HG02610 (cell line): ENCODE results near the gene SEMA6C.
"Not testable (repeated sequence)": the region's sequence is repeated elsewhere in the genome, so short reads cannot be mapped to it uniquely, and the experiment has no call there.

Source experiments
- ATAC-seq: cut with Tn5 transposase; IDR thresholded peaks from one replicate; pipeline ENCODE4 v1.9.1; 2021; ENCODE audit warnings: mild to moderate bottlenecking, moderate library complexity; ENCODE audit not compliant: unreplicated experiment

SEMA6C gene

DNA sequence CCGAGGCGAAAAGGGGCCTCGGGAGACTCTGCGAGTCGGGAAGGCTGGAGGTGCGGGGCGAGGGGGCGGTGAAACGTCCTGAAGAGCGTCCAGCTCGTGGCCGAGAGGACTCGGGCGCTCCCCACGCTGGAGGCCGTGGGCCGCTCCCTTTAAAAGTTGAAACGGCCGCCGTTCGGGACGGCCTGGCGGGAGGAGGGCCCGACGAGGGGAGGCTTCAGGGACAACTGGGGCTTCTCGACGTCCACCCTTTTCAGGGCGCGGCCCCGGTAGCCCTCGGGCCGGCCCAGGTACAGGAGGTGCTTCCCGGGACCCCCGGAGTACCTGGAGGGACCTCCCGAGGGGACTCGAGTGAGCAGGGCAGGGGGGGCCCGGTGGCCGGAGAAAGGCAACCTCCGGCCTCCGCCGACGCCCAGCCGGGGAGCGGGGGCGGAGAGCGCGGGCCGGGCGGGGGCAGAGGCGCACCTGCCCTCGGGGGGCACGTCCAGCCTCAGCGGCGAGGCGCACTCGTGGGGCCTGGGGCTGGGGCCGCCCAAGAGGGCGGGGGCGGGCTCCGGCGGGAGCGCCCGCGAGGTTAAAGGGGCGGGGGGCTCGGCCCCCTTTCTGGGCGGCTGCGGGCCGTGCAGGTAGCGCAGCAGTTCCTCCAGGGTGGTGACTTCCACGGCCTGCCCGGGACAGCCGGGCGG lies 14.0 kb downstream of the SEMA6C start:
- ATAC-seq, result no peak

GRCh38 chr1:151131701-151132334 lies 14.6 kb downstream of the SEMA6C start:
- ATAC-seq, result no peak

GRCh38 chr1:151130987-151131586 lies 15.3 kb downstream of the SEMA6C start:
- ATAC-seq, result peak; percentile 89

- ATAC-seq, result no peak
Measured at GRCh38 chr1:151128800-151129199, 17.6 kb downstream of the SEMA6C start.

DNA sequence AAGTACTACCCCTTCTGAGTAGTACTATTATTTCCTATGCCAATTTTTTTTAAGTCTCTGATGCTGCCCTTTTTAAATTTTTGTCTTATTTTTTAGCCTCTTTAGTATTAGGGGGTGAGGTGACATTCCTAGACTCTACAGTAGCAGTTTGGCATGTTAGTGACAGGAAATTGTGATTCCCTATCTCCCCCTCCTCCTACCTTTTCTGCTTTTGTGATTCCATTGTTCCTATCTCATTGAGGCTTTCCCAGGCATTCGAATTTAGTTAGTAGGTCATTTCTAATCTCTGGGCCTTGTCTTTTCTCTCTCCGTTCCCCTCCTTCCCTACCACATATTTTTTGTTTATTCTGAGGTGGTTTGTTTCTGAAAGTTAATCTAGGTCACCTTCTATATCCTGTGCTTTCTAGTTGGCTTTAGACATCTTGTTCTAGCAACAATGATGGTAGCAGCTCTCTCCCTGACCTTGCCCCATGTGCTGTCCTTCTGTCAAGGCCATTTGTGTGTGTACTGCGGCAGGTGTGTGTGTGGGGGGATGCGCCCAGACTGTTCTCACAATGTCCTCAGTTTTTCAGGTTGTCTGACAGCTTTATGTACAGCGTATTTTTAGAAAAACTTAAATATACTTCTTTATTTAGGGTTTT lies 21.5 kb downstream of the SEMA6C start:
- no peak for ATAC-seq

DNA sequence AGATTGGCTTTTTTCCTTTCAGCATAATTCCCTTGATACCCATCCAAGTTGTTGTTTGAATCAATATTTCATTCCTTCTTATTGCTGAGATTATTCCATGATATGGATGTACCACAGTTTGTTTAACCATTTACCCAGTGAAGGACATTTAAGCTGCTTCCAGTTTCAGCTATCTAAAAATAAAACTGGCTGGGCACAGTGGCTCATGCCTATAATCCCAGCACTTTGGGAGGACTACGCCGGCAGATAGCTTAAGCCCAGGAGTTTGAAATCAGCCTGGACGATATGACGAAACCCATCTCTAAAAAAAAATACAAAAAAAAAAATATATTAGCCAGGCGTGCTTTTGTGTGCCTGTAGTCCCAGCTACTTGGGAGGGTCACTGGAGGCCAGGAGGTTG lies 32.6 kb downstream of the SEMA6C start:
- no peak for ATAC-seq

DNA sequence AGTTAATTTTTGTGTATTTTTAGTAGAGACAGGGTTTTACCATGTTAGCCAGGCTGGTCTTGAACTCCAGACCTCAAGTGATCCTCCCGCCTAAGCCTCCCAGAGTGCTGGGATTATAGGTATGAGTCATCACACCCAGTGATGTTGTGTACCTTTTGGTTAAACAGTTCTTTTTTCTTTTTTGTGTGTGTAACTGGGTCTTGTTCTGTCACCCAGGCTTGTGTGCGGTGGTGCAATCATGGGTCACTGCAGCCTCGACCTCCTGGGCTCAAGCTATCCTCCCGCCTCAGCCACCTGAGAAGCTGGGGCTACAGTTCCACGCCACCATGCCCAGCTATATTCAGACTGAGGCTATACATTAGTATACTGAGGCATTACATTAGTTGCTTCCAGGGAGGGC lies 38.1 kb downstream of the SEMA6C start:
- ATAC-seq, result no peak

GRCh38 chr1:151106894-151107293 lies 39.5 kb downstream of the SEMA6C start:
- no peak for ATAC-seq

DNA sequence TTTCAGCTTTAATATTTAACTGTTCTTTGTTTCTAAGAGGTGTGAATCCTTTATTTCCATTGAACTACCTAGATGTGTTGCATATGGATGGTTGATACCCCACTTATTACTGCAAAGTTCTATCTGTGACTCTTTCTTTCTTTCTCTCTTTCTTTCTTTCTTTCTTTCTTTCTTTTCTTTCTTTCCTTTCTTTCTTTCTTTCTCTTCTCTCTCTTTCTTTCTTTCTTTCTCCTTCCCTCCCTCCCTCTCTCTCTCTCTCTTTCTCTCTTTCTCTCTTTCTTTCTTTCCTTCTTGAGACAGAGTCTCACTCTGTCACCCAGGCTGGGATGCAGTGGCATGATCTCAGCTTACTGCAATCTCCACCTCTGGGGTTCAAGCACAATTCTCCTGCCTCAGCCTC lies 41.8 kb downstream of the SEMA6C start:
- ATAC-seq, result no peak

- ATAC-seq, result no peak
Measured at GRCh38 chr1:151098126-151098525, 48.3 kb downstream of the SEMA6C start.

DNA sequence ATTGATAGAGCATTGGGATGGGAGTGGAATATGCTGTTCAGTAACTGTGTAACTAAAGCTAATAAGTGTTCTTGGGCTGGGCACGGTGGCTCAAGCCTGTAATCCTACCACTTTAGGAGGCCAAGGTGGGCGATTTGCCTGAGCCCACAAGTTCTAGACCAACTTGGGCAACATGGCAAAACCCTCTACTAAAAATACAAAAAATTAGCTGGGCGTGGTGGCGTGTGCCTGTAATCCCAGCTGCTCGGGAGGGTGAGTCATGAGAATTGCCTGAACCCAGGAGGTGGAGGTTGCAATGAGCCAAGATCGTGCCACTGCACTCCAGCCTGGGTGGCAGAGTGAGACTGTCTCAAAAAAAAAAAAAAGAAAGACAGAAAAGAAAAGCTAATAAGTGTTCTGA lies 49.0 kb downstream of the SEMA6C start:
- not testable (repeated sequence) for ATAC-seq

DNA sequence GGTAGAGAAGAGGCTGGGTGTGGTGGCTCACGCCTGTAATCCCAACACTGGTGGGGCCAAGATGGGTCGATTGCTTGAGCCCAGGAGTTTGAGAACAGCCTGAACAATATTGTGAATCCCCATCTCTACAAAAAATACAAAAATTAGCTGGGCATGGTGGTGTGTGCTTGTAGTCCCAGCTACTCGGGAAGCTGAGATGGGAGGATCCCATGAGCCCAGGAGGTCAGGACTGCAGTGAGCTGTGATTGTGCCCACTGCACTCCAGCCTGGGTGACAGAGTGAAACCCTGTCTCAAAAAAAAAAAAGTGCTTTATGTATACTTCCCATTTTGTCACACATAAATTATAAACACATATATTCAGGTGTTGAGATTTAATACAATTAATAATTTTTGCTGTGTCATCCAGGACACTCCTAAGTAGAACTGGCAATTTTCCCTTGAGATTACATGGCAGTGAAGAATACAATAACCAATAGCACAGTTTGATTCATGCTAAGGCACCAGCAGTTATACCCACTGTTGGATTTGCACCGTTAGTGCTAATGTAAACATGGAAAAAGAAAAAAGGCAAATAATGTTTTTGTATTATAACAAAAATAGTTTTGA lies 60.4 kb downstream of the SEMA6C start:
- ATAC-seq, result no peak
